GM18502 (cell line): ENCODE data around the gene E2F1.

Experiments
- ATAC-seq: cut with Tn5 transposase; IDR thresholded peaks from one replicate; pipeline ENCODE4 v1.9.1; 2021; ENCODE audit warnings: mild to moderate bottlenecking; ENCODE audit not compliant: unreplicated experiment, poor library complexity

The E2F1 gene

GRCh38 chr20:33673410-33674293 is 12.5 kb downstream of the E2F1 start:
- ATAC-seq: peak; percentile 36

- no peak for ATAC-seq
Measured at GRCh38 chr20:33673114-33673409, 13.1 kb downstream of the E2F1 start.

DNA sequence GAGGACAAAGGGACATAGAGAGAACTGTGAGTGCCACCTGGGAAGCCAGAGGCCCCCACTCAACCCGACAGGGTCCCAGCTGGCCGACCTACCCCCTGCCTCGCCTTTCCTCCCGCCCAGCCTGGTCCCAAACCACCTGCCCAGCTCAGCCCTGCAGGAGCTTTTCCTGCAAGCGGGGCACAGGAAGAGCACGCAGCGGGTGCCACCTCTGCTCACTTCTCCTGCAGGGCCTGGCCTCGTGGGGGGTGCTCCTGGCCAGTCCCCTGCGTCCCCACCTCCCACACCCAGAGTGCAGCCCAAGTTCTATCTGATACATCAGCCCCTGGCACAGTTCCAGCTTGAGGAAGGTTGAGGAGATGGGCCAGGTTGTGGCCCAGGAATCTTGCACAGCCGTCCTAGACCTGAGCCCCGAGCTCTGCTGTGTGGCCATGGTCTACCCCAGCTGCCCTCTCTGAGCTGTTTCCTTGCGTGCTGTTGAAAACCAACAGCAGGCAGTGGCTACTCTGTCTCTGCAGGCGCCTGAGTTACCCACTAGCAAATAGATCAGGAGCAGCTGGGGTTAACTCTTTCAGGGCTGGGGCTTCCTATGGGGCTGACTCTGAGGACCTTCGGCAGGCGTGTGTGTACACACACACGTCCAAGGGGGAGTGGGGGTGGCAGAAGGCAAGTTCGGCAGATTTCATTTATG is 13.6 kb downstream of the E2F1 start:
- no peak for ATAC-seq

- no peak for ATAC-seq
Measured at GRCh38 chr20:33671573-33672288, 14.5 kb downstream of the E2F1 start.

GRCh38 chr20:33670715-33671499 is 15.3 kb downstream of the E2F1 start:
- no peak for ATAC-seq

DNA sequence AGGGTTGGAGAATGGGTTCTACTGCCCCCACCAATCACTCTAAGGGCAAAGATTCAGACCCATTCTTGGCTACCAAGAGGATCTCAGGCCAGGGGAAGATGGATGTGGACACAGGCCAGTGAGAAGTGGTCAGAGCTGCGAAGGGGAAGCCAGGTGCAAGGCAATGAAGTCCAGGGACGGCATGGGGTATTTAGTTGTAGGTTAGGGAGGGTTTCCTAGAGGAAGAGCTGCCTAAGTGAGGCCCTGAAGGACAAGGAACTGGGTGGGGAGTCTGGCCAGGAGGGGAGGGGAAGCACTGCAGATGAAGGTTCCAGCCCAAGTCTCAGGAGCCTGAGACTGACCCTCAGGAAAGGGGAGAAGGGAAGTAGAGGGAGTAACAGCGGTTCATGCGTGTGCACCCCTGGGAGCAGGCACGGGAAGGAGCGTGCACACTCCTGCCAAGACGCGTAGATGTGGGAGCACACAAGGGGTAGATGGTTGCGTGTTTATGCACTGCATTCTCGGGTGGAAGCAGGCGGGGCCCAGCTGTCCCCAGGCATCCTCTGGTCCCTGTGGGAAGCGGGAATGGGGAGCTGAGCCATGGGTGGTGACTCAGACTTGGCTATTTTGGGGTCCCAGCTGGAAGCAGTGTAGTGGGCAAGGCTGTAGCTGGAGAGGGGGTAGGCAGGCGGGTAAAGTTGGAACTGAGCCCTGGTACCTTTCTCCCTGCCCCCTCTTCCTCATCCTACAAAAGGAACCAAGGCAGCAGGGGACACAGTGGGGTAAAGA is 16.1 kb downstream of the E2F1 start:
- ATAC-seq: no peak

DNA sequence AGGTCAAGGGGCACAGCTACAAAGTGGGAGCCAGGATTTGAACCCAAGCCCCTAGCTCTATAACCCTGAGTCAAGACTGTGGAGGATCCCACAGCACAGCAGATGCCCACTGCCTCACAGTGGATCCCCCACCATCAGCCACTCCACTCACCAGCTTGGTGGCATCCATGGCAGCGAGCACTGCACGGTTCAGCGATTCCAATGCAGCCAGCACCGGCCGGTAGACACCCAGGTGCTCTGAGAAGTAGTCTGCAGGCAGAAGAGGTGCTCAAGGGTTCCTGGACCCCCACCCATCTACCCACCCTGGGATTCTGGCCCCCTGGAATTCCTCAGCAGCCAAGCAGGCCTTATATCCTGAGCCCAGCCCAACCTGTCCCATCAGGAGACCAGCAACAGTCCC is 17.0 kb downstream of the E2F1 start:
- ATAC-seq: no peak

DNA sequence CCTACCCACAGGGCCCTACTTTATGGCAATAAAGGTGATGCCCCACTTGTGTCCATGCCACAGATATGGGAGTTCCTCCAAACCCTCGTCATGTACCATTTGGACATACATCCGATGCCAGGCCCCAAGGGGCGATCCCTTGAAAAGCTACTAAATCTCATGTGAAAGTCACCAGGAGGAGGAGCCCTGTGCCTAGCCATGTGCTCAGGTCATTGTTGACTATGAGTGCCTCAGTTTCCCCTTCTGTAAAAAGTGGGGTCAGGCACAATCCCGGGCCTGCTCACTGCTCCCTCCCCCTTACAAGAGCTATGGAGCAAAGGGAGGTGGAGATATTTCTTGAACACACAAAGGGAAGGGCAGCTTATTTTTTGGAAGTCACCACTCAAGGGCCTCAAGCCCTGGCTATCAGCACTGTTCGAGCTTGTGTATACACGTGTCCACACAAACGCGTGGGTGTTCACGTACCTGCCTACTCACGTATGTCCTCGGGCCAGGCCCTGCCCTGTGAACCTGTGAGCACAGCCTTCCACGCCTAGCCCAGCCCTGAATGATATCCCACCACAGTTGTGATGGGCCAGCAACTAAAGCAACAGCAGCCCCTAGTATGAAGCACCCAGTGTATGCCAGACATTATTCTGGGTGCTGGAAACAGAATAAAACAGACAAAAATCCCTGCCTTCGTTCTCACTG is 17.6 kb downstream of the E2F1 start:
- ATAC-seq: no peak

GRCh38 chr20:33667676-33668465 is 18.3 kb downstream of the E2F1 start:
- peak; percentile 40 for ATAC-seq

DNA sequence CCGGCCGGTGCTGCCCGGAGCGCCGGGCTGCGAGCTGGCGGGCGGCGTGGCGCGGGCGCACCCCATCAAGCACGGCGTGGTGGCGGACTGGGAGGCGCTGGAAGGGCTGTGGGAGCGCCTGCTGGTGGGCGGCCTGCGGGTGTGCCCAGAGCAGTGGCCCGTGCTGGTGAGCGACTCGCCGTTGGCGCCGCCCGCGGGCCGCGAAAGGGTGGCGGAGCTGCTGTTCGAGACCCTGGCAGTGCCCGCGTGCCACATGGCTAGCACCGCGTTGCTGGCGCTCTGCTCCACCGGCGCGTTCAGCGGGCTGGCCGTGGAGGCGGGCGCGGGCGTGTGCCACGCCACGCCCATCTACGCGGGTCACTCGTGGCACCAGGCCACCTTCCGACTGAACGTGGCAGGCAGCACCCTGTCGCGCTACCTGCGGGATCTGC is 18.9 kb downstream of the E2F1 start:
- ATAC-seq: peak; percentile 6

- ATAC-seq: peak; percentile 74
Measured at GRCh38 chr20:33666293-33667244, 19.6 kb downstream of the E2F1 start, which contains the start of gene ACTL10. TSS of gene ACTL10 (plus strand) at chr20:33666943. CDS start at chr20:33667498, 555 bp downstream.

DNA sequence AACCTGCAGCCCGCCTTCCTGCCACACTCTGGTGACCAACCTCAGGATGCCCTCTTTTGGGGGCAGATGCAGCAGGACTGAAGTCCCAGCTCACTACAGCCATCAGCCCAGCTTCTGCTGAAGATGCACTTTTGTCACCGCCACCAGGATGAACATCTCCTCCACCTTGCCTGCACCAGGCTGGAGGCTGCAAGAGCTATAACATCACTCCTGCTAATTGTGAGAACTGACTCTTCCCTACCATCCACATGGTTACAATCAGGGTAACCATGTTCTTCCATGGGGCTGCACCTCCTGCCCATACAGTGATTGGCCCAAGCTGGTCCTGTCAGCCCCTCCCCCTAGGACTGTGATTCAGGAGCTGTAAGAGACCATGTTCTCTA is 21.4 kb downstream of the E2F1 start:
- no peak for ATAC-seq

GRCh38 chr20:33664085-33664761 is 22.0 kb downstream of the E2F1 start:
- no peak for ATAC-seq

DNA sequence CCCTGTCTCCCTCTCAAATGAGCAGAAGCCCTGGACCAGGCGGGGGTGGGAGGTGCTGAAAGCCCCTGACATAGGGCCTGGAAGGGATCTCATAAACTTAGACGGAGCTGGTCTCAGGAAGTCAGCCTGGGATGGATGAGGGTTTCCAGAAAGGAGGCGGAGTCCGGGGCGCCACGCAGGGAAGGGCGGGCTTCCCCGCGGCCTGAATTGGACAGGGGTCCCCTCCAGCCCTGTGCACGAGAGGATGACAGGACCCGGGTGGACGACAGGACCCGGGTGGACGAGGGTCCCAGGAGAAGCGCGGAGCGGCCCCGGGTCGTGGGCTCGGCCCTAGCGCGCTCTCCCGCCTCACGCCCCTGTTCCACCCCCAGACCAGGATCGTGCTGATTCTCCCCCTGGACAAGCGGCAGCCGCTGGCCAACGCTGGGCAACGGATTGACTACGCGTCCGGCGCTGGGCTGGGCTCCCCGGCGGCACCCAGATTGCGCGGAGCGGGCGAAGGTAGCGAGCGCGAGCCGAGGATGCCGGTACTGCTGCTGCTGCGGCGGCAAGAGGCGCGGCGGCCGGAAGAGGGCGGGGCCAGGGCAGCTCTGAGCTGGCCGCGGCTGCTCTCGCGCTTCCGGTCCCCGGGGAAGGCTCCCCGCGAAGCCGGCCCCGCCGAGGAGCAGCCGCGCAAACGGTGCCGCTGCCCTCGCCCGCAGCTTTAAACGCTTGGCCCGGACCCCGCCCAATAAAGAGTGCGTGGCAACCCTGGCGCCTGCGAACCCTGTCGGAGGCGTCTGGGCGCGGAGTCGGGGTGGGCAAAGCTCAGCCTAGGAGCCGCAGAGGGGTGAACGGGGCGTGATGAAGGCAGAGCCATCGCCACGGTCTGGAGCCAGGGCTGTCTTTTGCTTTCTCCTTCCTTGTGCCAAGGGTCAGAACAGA is 22.8 kb downstream of the E2F1 start:
- peak; percentile 43 for ATAC-seq

DNA sequence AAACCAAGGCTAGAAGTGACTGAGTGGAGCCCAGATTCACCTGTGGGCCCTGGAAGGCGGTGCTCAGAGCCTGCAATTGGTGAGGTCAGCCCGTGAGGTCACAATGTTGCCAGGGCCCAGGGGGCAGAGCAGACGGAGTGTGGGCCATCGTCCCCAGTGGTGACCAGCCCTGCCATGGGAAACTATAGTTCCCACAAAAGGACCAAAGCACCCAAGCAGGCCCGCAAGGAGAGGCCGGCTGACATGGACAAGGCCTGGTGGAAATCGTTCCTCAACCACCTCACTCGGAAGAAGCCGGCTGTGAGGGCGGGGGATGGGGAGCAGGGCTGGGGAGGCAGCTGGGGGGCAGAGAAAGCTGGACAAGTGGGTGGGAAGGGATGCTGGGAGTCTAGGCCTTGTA is 24.0 kb downstream of the E2F1 start, which contains the start of gene C20orf144:
C20orf144 (plus strand) TSS at position 156 of the 400 bp plus-strand sequence; CDS start at position 175, 19 bp downstream.
- no peak for ATAC-seq
